Measurements from ENCODE around the gene C4orf36. TPM values are rescaled to one million over a fixed set of nuclear protein-coding genes. Genes with fewer than 3 reads are reported as not detected.

C4orf36 gene
- total and polyA plus RNA-seq, 2 of the 8 experiments (the other 6 are each of a cell fraction or from before 2014, with no cell fraction given): 1.2 to 1.5 TPM

DNA sequence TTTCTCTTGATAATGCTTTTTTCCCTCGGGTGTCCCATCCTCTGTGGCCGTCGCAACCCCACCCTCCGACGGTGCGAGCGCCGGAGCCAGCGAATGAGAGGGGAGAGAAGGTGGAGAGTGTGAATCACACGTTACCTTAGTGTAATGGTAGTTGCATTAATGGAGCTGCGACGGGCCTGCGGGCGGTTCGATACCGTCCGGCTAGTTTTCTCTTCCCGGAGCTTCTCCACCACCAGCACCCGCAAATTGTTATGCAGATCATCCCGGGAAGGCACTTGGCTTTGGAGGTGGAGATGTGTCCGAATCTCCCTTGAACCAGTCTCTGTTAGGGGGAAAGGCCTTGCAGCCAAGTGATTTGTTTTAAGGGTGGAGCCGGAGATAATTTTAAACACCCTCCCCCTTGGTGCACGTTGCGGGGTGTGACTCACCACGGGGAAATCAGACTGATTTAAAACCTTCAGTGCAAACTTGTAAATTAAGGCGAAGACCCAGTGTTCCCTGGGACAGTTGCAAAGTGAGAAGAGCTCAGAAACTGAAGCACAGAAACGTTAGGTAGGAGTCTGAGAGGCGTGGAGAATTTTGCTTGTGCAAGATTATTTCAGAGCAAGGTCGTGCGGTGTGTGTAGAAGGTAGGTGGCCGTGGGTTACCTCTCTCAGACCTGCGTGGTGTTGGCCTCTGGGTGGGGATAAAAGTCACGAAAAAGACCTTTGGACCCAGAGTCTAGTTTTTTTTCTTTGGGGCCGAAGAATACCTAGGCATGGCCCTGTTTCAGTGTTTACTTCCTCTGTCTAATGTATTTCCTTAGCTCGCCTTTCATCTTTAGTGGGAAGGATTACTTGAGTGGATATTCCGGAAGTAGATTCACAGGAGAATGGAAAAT, 43.9 kb upstream of the C4orf36 start:
- H2AFZ ChIP-seq (ENCODE audit: low read length): no peak overlapping the region
- H3K4me2 ChIP-seq (ENCODE audit: insufficient read depth in 1 of 2, low read depth in 2 of 2, low read length in 2 of 2): peak overlapping the region; percentile 77 to 81
- H4K8ac ChIP-seq (ENCODE audit: extremely low read depth, insufficient read depth, low read length): peak overlapping the region; percentile 62; the same call in 1 of the 2 replicates
- WGBS, 2 experiments (ENCODE audit: extremely low coverage in 1 of 2, insufficient coverage in 1 of 2, insufficient read length in 1 of 2, insufficient replicate concordance in 2 of 2, low coverage in 1 of 2, low lambda C conversion rate in 2 of 2, missing lambda C conversion rate in 1 of 2): 2% methylated on average over 36 of the region's 36 CpGs; no CpG with 5 or more reads in 1 of the 2 experiments
- peaks cover 5% of the 10 kb centered on the region; the same call in 1 of the 2 replicates for H3K79me1 ChIP-seq (ENCODE audit: low read depth, low read length)
- H3K9ac ChIP-seq (replicated peaks in 1 of 4; ENCODE audit: extremely low read depth in 1 of 4, low read depth in 3 of 4, low read length in 3 of 4): peak overlapping the region; percentile 67 to 85 (median 74)
- H3K79me2 ChIP-seq (ENCODE audit: control insufficient read depth in 1 of 2, insufficient read depth in 2 of 2, low read length in 2 of 2): peaks cover 25 to 50% of the 10 kb centered on the region in 2 experiments
- H2AK5ac ChIP-seq (ENCODE audit: low read depth, low read length): no peak overlapping the region
- ChIA-PET CTCF (ENCODE audit: partially characterized antibody) (interaction anchor here (0.8 to 2.5 kb wide), 12 partner anchors 9 to 182 kb away, joined by 4 to 8 read pairs (median 5); no protein-coding TSS in a partner anchor), POLR2A (ENCODE audit: partially characterized antibody) (interaction anchor here (0.6 to 15.3 kb wide), 32 partner anchors 14 to 663 kb away, joined by 3 to 319 read pairs (median 4); partner anchors contain the start of gene KLHL8)
- H4K5ac ChIP-seq (ENCODE audit: insufficient read length, low read depth, low read length): peak overlapping the region; percentile 49
- peak overlapping the region; percentile 67 to 88 (median 80) for H3K4me3 ChIP-seq (ENCODE audit: extremely low read depth in 1 of 4, insufficient read depth in 2 of 4, low read depth in 3 of 4, low read length in 4 of 4)
- H2BK20ac ChIP-seq (ENCODE audit: low read length): no peak overlapping the region
- H2BK5ac ChIP-seq (ENCODE audit: low read depth, low read length): peak overlapping the region; percentile 90
- no peak overlapping the region for H3K23ac ChIP-seq (ENCODE audit: insufficient read length)
- peak overlapping the region; percentile 64 for H2BK12ac ChIP-seq (ENCODE audit: low read depth, low read length)
- H3K23me2 ChIP-seq (ENCODE audit: low read depth, low read length): peaks cover 4% of the 10 kb centered on the region; the same call in 1 of the 2 replicates
- peak overlapping the region; percentile 80 for H3K27ac ChIP-seq (ENCODE audit: low read depth, low read length)
- no peaks in the 10 kb centered on the region for H3K27me3 ChIP-seq (replicated peaks in 1 of 4; ENCODE audit: control insufficient read depth in 3 of 4, extremely low read depth in 1 of 4, insufficient read depth in 3 of 4, low read length in 3 of 4)
- peak overlapping the region; percentile 63 for H4K91ac ChIP-seq (replicated peaks; ENCODE audit: insufficient read length, low read length)
- peak; percentile 73 to 80 for DNase-seq (ENCODE audit: low read depth in 1 of 2, low spot score in 2 of 2)
- FAIRE-seq: peak; percentile 93
- no peaks in the 10 kb centered on the region for H3K9me3 ChIP-seq (ENCODE audit: insufficient read depth in 2 of 2, low read depth in 1 of 2, low read length in 1 of 2)
- H2BK15ac ChIP-seq (ENCODE audit: low read length): peak overlapping the region; percentile 76; the same call in 1 of the 2 replicates
- H3K4me1 ChIP-seq (replicated peaks in 1 of 4; ENCODE audit: control insufficient read depth in 3 of 4, insufficient read depth in 4 of 4, low read length in 3 of 4): peaks cover 0 to 5% (median 3%) of the 10 kb centered on the region in 4 experiments; a peak in 3 of 7 replicates
- peak overlapping the region; percentile 91; the same call in 1 of the 2 replicates for H3K18ac ChIP-seq (ENCODE audit: extremely low read depth, low read length)
- H3K14ac ChIP-seq (ENCODE audit: insufficient read length): no peak overlapping the region
- peaks cover 3 to 5% of the 10 kb centered on the region in 2 experiments for H4K20me1 ChIP-seq (replicated peaks in 1 of 2; ENCODE audit: control insufficient read depth in 1 of 2, insufficient read depth in 2 of 2, low read length in 2 of 2)
- peak overlapping the region; percentile 11 for H3K4ac ChIP-seq (replicated peaks; ENCODE audit: insufficient read length, low read depth, low read length)
- H3K56ac ChIP-seq (replicated peaks; ENCODE audit: insufficient read length, low read depth, low read length): peak overlapping the region; percentile 47
- H3K36me3 ChIP-seq (ENCODE audit: control insufficient read depth in 2 of 4, insufficient read depth in 4 of 4, low read length in 3 of 4): no peaks in the 10 kb centered on the region
- H2BK120ac ChIP-seq (replicated peaks; ENCODE audit: low read depth, low read length): peak overlapping the region; percentile 7
- TF ChIP-seq TBP (IDR thresholded peaks at IDR 0.05; ENCODE audit: low read depth, low read length) (peak; percentile 68; the same call in 1 of the 2 replicates), TAF1 (IDR thresholded peaks at IDR 0.05; ENCODE audit: low read depth, low read length) (peak; percentile 79), POLR2A (IDR thresholded peaks at IDR 0.05; ENCODE audit: control extremely low read depth in 1 of 2, low read depth in 2 of 2, low read length in 2 of 2) (peak; percentile 46 to 58; a peak in 2 of 3 replicates), JUND (IDR thresholded peaks at IDR 0.05; ENCODE audit: low read length) (peak; percentile 70; the same call in 1 of the 2 replicates), MAX (IDR thresholded peaks at IDR 0.05) (0 out of 2 replicates have a peak, but pooled peaks have one; percentile 32), HDAC6 (IDR thresholded peaks at IDR 0.05; ENCODE audit: low read depth, low read length) (no peak), HDAC2 (IDR thresholded peaks at IDR 0.05; ENCODE audit: borderline replicate concordance in 1 of 2, low read depth in 2 of 2, low read length in 2 of 2) (0 out of 4 replicates have a peak, but pooled peaks of 1 of the 2 experiments have one; percentile 14)
- TF ChIP-seq, protein P1, sequence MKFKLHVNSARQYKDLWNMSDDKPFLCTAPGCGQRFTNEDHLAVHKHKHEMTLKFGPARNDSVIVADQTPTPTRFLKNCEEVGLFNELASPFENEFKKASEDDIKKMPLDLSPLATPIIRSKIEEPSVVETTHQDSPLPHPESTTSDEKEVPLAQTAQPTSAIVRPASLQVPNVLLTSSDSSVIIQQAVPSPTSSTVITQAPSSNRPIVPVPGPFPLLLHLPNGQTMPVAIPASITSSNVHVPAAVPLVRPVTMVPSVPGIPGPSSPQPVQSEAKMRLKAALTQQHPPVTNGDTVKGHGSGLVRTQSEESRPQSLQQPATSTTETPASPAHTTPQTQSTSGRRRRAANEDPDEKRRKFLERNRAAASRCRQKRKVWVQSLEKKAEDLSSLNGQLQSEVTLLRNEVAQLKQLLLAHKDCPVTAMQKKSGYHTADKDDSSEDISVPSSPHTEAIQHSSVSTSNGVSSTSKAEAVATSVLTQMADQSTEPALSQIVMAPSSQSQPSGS (IDR thresholded peaks at IDR 0.05; ENCODE audit: low read length): 0 out of 2 replicates have a peak, but pooled peaks have one; percentile 33

Measured in H1 (cell line).